K562 (cell line): ENCODE measurements around the gene DCN. TPM values are rescaled to one million over a fixed set of nuclear protein-coding genes. Genes with fewer than 3 reads are reported as not detected.

Experiments
- BCOR ChIP-seq: fragments of 450-650 bp; IDR thresholded peaks from 2 replicates; pipeline ENCODE4 v1.6.1; 2016
- CHD7 ChIP-seq: fragments of 200-600 bp; sonication (generic); IDR thresholded peaks from one replicate; pipeline ENCODE4 v1.6.1; 2012; ENCODE audit warnings: mild to moderate bottlenecking, low read depth, low read length, inconsistent platforms
- HIVEP1 ChIP-seq: fragments of 250-450 bp; sonication (Bioruptor Pico); IDR thresholded peaks from 2 replicates; pipeline ENCODE4 v1.4.0; 2020; ENCODE audit warnings: mild to moderate bottlenecking
- MBD2 ChIP-seq: sonication (generic); IDR thresholded peaks from 2 replicates; pipeline ENCODE4 v1.6.1; 2016; ENCODE audit warnings: low read depth, borderline replicate concordance
- NR4A1 ChIP-seq, 2 experiments: fragments of 250-450 bp in 1 of 2; fragments of 450-650 bp in 1 of 2; sonication (Bioruptor Pico) in 1 of 2; IDR thresholded peaks; 2 replicates each; pipeline versions ENCODE4 v1.4.0 to v1.6.1; 2016 to 2020; ENCODE audit warnings: mild to moderate bottlenecking in 2 of 2, missing compliant biosample characterization in 1 of 2, missing genetic modification characterization in 1 of 2, moderate library complexity in 1 of 2
- RNF2 ChIP-seq: sonication (generic); IDR thresholded peaks from 2 replicates; pipeline ENCODE4 v1.6.1; 2016
- TSC22D4 ChIP-seq: fragments of 450-650 bp; IDR thresholded peaks from 2 replicates; pipeline ENCODE4 v1.6.1; 2016; ENCODE audit warnings: missing genetic modification characterization, missing biosample characterization, control low read depth
- ZBTB11 ChIP-seq, 3 experiments: fragments of 200-800 bp in 1 of 3; fragments of 250-450 bp in 1 of 3; fragments of 450-650 bp in 1 of 3; sonication (Bioruptor Pico) in 1 of 3; sonication (Bioruptor generic) in 1 of 3; formaldehyde crosslinking in 1 of 3; IDR thresholded peaks; 2 replicates each; pipeline versions ENCODE4 v1.6.1 to v1.8.0; 2016 to 2022; ENCODE audit warnings: mild to moderate bottlenecking in 2 of 3, missing genetic modification characterization in 2 of 3, missing compliant biosample characterization in 1 of 3, moderate library complexity in 1 of 3
- ZNF764 ChIP-seq: fragments of 250-450 bp; sonication (Bioruptor Pico); IDR thresholded peaks from 2 replicates; pipeline ENCODE4 v1.4.0; 2020; ENCODE audit warnings: low read depth, mild to moderate bottlenecking, moderate library complexity
- polyA plus RNA-seq, 8 experiments: library from polyadenylated mRNA; depleted of rRNA in 4 of 8; stranded (reverse) in 5 of 8; unstranded in 3 of 8; fragments of >200 nt; fragmentation: Nextera tagmentation in 2 of 8; fragmentation: Illumina TruSeq in 1 of 8; extraction: Ambion mirVana in 2 of 8; extraction: Trizol in 1 of 8; gene quantifications; 2 replicates each; pipeline versions ENCODE4 v1.2.1 to v1.2.3, GENCODE V29; 2011 to 2014; ENCODE audit warnings: inconsistent platforms in 1 of 8, missing spikeins in 1 of 8
- total RNA-seq, 7 experiments: library from RNA; depleted of rRNA in 6 of 7; stranded (reverse); fragments of >200 nt in 6 of 7; fragmentation: Illumina TruSeq in 2 of 7; extraction: Trizol in 2 of 7; gene quantifications; 2 replicates each; pipeline versions ENCODE4 v1.2.1 to v1.2.3, GENCODE V29; 2011 to 2021; ENCODE audit warnings: low replicate concordance in 1 of 7

DCN gene
- total and polyA plus RNA-seq, 9 of the 15 experiments (the other 6 are each of a cell fraction or from before 2014, with no cell fraction given) = 0.08 to 2.4 (median 0.31) TPM; not detected in 1

GRCh38 chr12:91111366-91112325 lies 71.0 kb downstream of the DCN start, which contains the start of gene LUM (continued):
- TF ChIP-seq CHD7 = no peak
- no peak for TF ChIP-seq BCOR
- no peak for TF ChIP-seq MBD2
- no peak for TF ChIP-seq ZNF764 (CRISPR knock-in tag)
- no peak for TF ChIP-seq RNF2
- no peak for TF ChIP-seq TSC22D4
- TF ChIP-seq ZBTB11 (CRISPR knock-in tag; IDR thresholded peaks at IDR 0.05) = no peak
- no peak for TF ChIP-seq NR4A1 (CRISPR knock-in tag; IDR thresholded peaks at IDR 0.05)
- no peak for TF ChIP-seq NR4A1 (tag; IDR thresholded peaks at IDR 0.05)
- TF ChIP-seq HIVEP1 (CRISPR knock-in tag) = no peak
